RWPE2 (cell line): ENCODE results near the gene PCDHGA4.
"Not testable (repeated sequence)": the region's sequence is repeated elsewhere in the genome, so short reads cannot be mapped to it uniquely, and the experiment has no call there.

Source experiments
- ATAC-seq: fragments of 200-7000 bp; cut with Tn5 transposase; 3 replicates; pipeline ENCODE4 v1.9.1; 2021; ENCODE audit warnings: low read depth
- DNase-seq: peaks from one replicate; pipeline ENCODE4 v3.0.0-alpha.2; 2020; ENCODE audit warnings: low spot score
- H3K27ac ChIP-seq: fragments of 450-650 bp; 2 replicates; pipeline ENCODE4 v1.5.1; 2017; ENCODE audit warnings: mild to moderate bottlenecking; ENCODE audit not compliant: poor library complexity, severe bottlenecking
- H3K27me3 ChIP-seq: fragments of 250-450 bp; sonication (Bioruptor Pico); 2 replicates; pipeline ENCODE4 v1.5.1; 2021; ENCODE audit warnings: mild to moderate bottlenecking, moderate library complexity; ENCODE audit not compliant: insufficient read depth, poor library complexity, severe bottlenecking
- H3K36me3 ChIP-seq: fragments of 250-450 bp; sonication (Bioruptor Pico); 2 replicates; pipeline ENCODE4 v1.5.1; 2020; ENCODE audit warnings: low read depth, mild to moderate bottlenecking, moderate library complexity
- H3K4me1 ChIP-seq: fragments of 250-450 bp; sonication (Bioruptor Pico); 2 replicates; pipeline ENCODE4 v1.5.1; 2021; ENCODE audit warnings: mild to moderate bottlenecking, moderate library complexity; ENCODE audit not compliant: insufficient read depth, poor library complexity, severe bottlenecking
- H3K4me3 ChIP-seq: fragments of 250-450 bp; sonication (Bioruptor Pico); 2 replicates; pipeline ENCODE4 v1.5.1; 2021; ENCODE audit warnings: mild to moderate bottlenecking, moderate library complexity; ENCODE audit not compliant: severe bottlenecking
- H3K9me3 ChIP-seq: fragments of 250-450 bp; sonication (Bioruptor Pico); 2 replicates; pipeline ENCODE4 v1.5.1; 2021; ENCODE audit warnings: mild to moderate bottlenecking, moderate library complexity; ENCODE audit not compliant: severe bottlenecking
- CTCF ChIP-seq: fragments of 450-650 bp; IDR thresholded peaks from one replicate; pipeline ENCODE4 v1.5.1; 2017; ENCODE audit warnings: mild to moderate bottlenecking, moderate library complexity; ENCODE audit not compliant: poor library complexity, severe bottlenecking

Gene PCDHGA4

GRCh38 chr5:141387557-141388311 lies 32.9 kb downstream of the PCDHGA4 start, which contains the start of gene PCDHGB4:
Gene PCDHGB4, plus strand, starts transcription at chr5:141387698. Its CDS starts 187 bp downstream, at chr5:141387885.
- Histone ChIP-seq H3K9me3 (peaks cover 49% of the 10 kb centered on the region), H3K4me3 (peak within 1 kb of the TSS; percentile 26)
- DNase-seq, H3K4me1 ChIP-seq, H3K27me3 ChIP-seq, H3K36me3 ChIP-seq, H3K27ac ChIP-seq: not testable (repeated sequence)
- peak; percentile 94 for TF ChIP-seq CTCF
- ATAC-seq, result peak; percentile 92

DNA sequence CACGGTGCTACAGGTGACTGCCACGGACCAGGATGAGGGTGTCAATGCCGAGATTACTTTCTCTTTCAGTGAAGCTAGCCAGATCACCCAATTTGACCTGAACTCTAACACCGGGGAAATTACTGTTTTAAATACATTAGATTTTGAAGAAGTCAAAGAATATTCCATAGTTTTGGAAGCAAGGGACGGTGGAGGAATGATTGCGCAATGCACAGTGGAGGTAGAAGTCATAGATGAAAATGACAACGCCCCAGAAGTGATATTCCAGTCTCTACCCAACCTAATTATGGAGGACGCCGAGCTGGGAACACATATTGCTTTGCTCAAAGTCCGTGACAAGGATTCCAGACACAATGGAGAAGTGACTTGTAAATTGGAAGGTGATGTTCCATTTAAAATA lies 33.8 kb downstream of the PCDHGA4 start:
- no peaks in the 10 kb centered on the region for H3K4me1 ChIP-seq
- TF ChIP-seq CTCF, result no peak
- DNase-seq (no peak), ATAC-seq (no peak)
- no peak overlapping the region for H3K27ac ChIP-seq
- H3K9me3 ChIP-seq, result peaks cover 47% of the 10 kb centered on the region
- peaks cover 2% of the 10 kb centered on the region for H3K27me3 ChIP-seq
- no peak overlapping the region for H3K4me3 ChIP-seq
- H3K36me3 ChIP-seq, result peaks cover 5% of the 10 kb centered on the region

- no peak for TF ChIP-seq CTCF
- Histone ChIP-seq H3K9me3 (peaks cover 48% of the 10 kb centered on the region), H3K4me1 (no peaks in the 10 kb centered on the region), H3K27ac (no peak overlapping the region), H3K4me3 (no peak overlapping the region), H3K27me3 (no peaks in the 10 kb centered on the region), H3K36me3 (peaks cover 5% of the 10 kb centered on the region)
- ATAC-seq (no peak), DNase-seq (no peak)
Observed at GRCh38 chr5:141389153-141390042, 34.6 kb downstream of the PCDHGA4 start.

DNA sequence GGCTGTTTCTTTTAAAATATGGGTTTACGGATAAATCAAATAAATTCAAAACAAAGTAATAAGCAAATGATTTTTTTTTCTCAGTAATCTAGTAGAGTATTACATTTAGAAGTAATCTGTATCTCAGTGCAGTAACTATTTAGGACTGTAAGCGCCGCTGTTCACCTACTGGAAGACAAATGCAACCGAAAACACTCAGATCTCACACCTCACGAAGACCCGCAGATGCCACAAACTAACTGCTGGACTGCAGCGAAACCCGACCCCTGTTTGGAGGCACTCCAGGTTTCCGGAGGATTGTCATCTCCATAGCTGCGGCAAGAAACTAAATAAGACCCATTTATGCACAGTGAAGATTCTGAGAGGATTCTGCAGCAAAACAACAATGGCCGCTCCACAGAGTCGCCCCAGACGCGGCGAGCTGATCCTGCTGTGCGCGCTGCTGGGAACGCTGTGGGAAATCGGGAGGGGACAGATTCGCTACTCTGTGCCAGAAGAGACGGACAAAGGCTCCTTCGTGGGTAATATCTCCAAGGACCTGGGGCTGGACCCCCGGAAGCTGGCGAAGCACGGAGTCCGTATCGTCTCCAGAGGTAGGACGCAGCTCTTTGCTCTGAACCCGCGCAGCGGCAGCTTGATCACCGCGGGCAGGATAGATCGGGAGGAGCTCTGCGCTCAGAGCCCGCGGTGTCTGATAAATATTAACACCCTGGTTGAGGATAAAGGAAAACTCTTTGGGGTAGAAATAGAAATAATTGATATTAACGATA lies 37.8 kb downstream of the PCDHGA4 start, which contains the start of gene PCDHGA8:
PCDHGA8 (plus strand) TSS at position 205 of the 770 bp plus-strand sequence; CDS start at position 386, 181 bp downstream.
- Histone ChIP-seq H3K36me3 (peaks cover 5% of the 10 kb centered on the region), H3K4me1 (no peaks in the 10 kb centered on the region), H3K27me3 (peaks cover 8% of the 10 kb centered on the region), H3K4me3 (no peak within 1 kb of the TSS), H3K9me3 (peaks cover 48% of the 10 kb centered on the region), H3K27ac (no peak within 1 kb of the TSS)
- ATAC-seq, result no peak
- no peak for DNase-seq
- TF ChIP-seq CTCF, result no peak
